Measurements from ENCODE around the gene PURB. TPM values are rescaled to one million over a fixed set of nuclear protein-coding genes. Genes with fewer than 3 reads are reported as not detected.

The PURB gene
- total RNA-seq, 2 experiments from 2014 or later = 17.0 to 17.4 TPM

- Mint-ChIP-seq H3K9me3 (no peaks in the 10 kb centered on the region), H3K36me3 (ENCODE audit: low read depth) (no peaks in the 10 kb centered on the region), H3K27ac (peak overlapping the region; percentile 87), H3K27me3 (no peaks in the 10 kb centered on the region), H3K4me3 (peak overlapping the region; percentile 11), H3K4me1 (ENCODE audit: low read depth) (peaks cover 21% of the 10 kb centered on the region)
- intact Hi-C loops (cut with DNase I, micrococcal nuclease) = no loop called here
- peak in 12 of 14 experiments; percentile 6 to 82 (median 28) for DNase-seq
- peak; percentile 91 for ATAC-seq (ENCODE audit: poor library complexity)
- Histone ChIP-seq H3K36me3 (ENCODE audit: insufficient read depth, low read length) (no peaks in the 10 kb centered on the region), H3K4me1 (ENCODE audit: insufficient read depth, low read length) (peaks cover 26% of the 10 kb centered on the region), H3K27me3 (ENCODE audit: control insufficient read depth in 1 of 2, insufficient read depth in 2 of 2, low read length in 2 of 2) (no peaks in the 10 kb centered on the region), H3K9me3 (ENCODE audit: control insufficient read depth in 1 of 2, insufficient read depth in 1 of 2, low read length in 2 of 2) (no peaks in the 10 kb centered on the region), H3K4me3 (ENCODE audit: low read length) (no peak overlapping the region), H3K27ac (ENCODE audit: low read depth in 1 of 2, low read length in 2 of 2) (peak overlapping the region in 1 of 2 donors; percentile 71)
- no peak for TF ChIP-seq CTCF (IDR thresholded peaks at IDR 0.05)
- ChIA-PET CTCF (interaction anchor here (1.4 kb wide), 1 partner anchor 9 kb away, joined by 4 read pairs; no protein-coding TSS in a partner anchor), POLR2A (interaction anchor here (0.6 to 1.6 kb wide), 8 partner anchors 10 to 318 kb away, joined by 3 to 6 read pairs (median 4); partner anchors contain the start of genes DDX56 and OGDH)
Measured at GRCh38 chr7:44891372-44891771, 6.0 kb upstream of the PURB start.

GRCh38 chr7:44889086-44889781 is 3.9 kb upstream of the PURB start:
- H3K27ac ChIP-seq (ENCODE audit: low read depth in 1 of 2, low read length in 2 of 2) = no peak overlapping the region
- peaks cover 34% of the 10 kb centered on the region for H3K4me1 Mint-ChIP-seq (ENCODE audit: low read depth)
- CTCF ChIA-PET = no interaction called here
- DNase-seq (no peak), ATAC-seq (ENCODE audit: poor library complexity) (no peak)
- H3K27me3 ChIP-seq (ENCODE audit: control insufficient read depth in 1 of 2, insufficient read depth in 2 of 2, low read length in 2 of 2) = no peaks in the 10 kb centered on the region
- H3K4me3 ChIP-seq (ENCODE audit: low read length) = no peak overlapping the region
- intact Hi-C loops (cut with DNase I, micrococcal nuclease) = loop anchor here (5.0 kb wide), 2 partner anchors 108 to 282 kb away; partner anchors contain the start of gene OGDH (in 1 of the 2)
- POLR2A ChIA-PET = interaction anchor here (0.5 kb wide), 1 partner anchor 44 kb away, joined by 3 read pairs; no protein-coding TSS in a partner anchor
- TF ChIP-seq CTCF (IDR thresholded peaks at IDR 0.05) = no peak
- peaks cover 38% of the 10 kb centered on the region for H3K4me1 ChIP-seq (ENCODE audit: insufficient read depth, low read length)
- H3K4me3 Mint-ChIP-seq = no peak overlapping the region
- H3K9me3 ChIP-seq (ENCODE audit: control insufficient read depth in 1 of 2, insufficient read depth in 1 of 2, low read length in 2 of 2) = peaks cover under 1 to 4% of the 10 kb centered on the region in 2 experiments
- H3K27ac Mint-ChIP-seq = peak overlapping the region; percentile 100
- H3K36me3 ChIP-seq (ENCODE audit: insufficient read depth, low read length) = no peaks in the 10 kb centered on the region
- H3K9me3 Mint-ChIP-seq = peaks cover 3% of the 10 kb centered on the region
- H3K36me3 Mint-ChIP-seq (ENCODE audit: low read depth) = peaks cover 15% of the 10 kb centered on the region
- no peaks in the 10 kb centered on the region for H3K27me3 Mint-ChIP-seq

GRCh38 chr7:44887293-44887692 is 2.0 kb upstream of the PURB start:
- Mint-ChIP-seq H3K4me3 (peak overlapping the region; percentile 20), H3K27ac (peak overlapping the region; percentile 100), H3K4me1 (ENCODE audit: low read depth) (peaks cover 41% of the 10 kb centered on the region), H3K9me3 (peaks cover 3% of the 10 kb centered on the region), H3K36me3 (ENCODE audit: low read depth) (peaks cover 26% of the 10 kb centered on the region), H3K27me3 (no peaks in the 10 kb centered on the region)
- DNase-seq (peak in 3 of 14 experiments; percentile 22 to 48 (median 43)), ATAC-seq (ENCODE audit: poor library complexity) (no peak)
- CTCF ChIA-PET = no interaction called here
- no peak for TF ChIP-seq CTCF (IDR thresholded peaks at IDR 0.05)
- H3K27me3 ChIP-seq (ENCODE audit: control insufficient read depth in 1 of 2, insufficient read depth in 2 of 2, low read length in 2 of 2) = no peaks in the 10 kb centered on the region
- H3K4me1 ChIP-seq (ENCODE audit: insufficient read depth, low read length) = peaks cover 43% of the 10 kb centered on the region
- no peaks in the 10 kb centered on the region for H3K36me3 ChIP-seq (ENCODE audit: insufficient read depth, low read length)
- intact Hi-C loops (cut with DNase I, micrococcal nuclease) = loop anchor here (2.0 to 5.0 kb wide), 3 partner anchors 32 to 280 kb away; partner anchors contain the start of gene OGDH (in 1 of the 2)
- peak overlapping the region in 1 of 2 donors; percentile 97 for H3K27ac ChIP-seq (ENCODE audit: low read depth in 1 of 2, low read length in 2 of 2)
- peaks cover 6 to 19% of the 10 kb centered on the region in 2 experiments for H3K9me3 ChIP-seq (ENCODE audit: control insufficient read depth in 1 of 2, insufficient read depth in 1 of 2, low read length in 2 of 2)
- H3K4me3 ChIP-seq (ENCODE audit: low read length) = no peak overlapping the region
- POLR2A ChIA-PET = interaction anchor here (0.7 to 1.6 kb wide), 2 partner anchors 12 to 397 kb away, joined by 3 to 5 read pairs; partner anchors contain the start of gene NUDCD3
